Lung (tissue), 12 donors: ENCODE measurements around the gene KDM1B. TPM values are rescaled to one million over a fixed set of nuclear protein-coding genes. Genes with fewer than 3 reads are reported as not detected.

ENCODE experiments used
- ATAC-seq: fragments of 200-7000 bp; cut with Tn5 transposase; one replicate; pipeline ENCODE4 v1.9.1; 2020; ENCODE audit warnings: moderate number of reproducible peaks; ENCODE audit not compliant: insufficient read depth, low FRiP score
- DNase-seq, 3 donors: peaks; one replicate each; pipeline ENCODE4 v3.0.0-alpha.2; 2013 to 2017
- H3K27ac ChIP-seq, 2 donors: one replicate each; pipeline ENCODE4 v1.5.1; 2013; ENCODE audit warnings: mild to moderate bottlenecking in 2 of 2, moderate library complexity in 2 of 2, control low read depth in 1 of 2, inconsistent platforms in 1 of 2, low read depth in 1 of 2, low read length in 1 of 2
- H3K27me3 ChIP-seq, 3 donors: one replicate each; pipeline ENCODE4 v1.5.1; 2013; ENCODE audit warnings: low read length in 2 of 3; ENCODE audit not compliant: control insufficient read depth in 3 of 3, insufficient read depth in 3 of 3
- H3K36me3 ChIP-seq, 4 donors: one replicate each; pipeline ENCODE4 v1.5.1; 2013; ENCODE audit warnings: low read length in 4 of 4, mild to moderate bottlenecking in 1 of 4, moderate library complexity in 1 of 4; ENCODE audit not compliant: control insufficient read depth in 4 of 4, insufficient read depth in 4 of 4
- H3K4me1 ChIP-seq, 5 donors: one replicate each; pipeline ENCODE4 v1.5.1; 2013; ENCODE audit warnings: low read length in 5 of 5, mild to moderate bottlenecking in 2 of 5, moderate library complexity in 1 of 5; ENCODE audit not compliant: control insufficient read depth in 5 of 5, insufficient read depth in 5 of 5
- H3K4me3 ChIP-seq: one replicate; pipeline ENCODE4 v1.5.1; 2013; ENCODE audit warnings: mild to moderate bottlenecking, control low read depth, moderate library complexity
- H3K9ac ChIP-seq, 2 donors: one replicate each; pipeline ENCODE4 v1.5.1; 2013; ENCODE audit warnings: low read length in 2 of 2, control low read depth in 1 of 2; ENCODE audit not compliant: insufficient read depth in 1 of 2
- H3K9me3 ChIP-seq, 4 donors: one replicate each; pipeline ENCODE4 v1.5.1; 2013; ENCODE audit warnings: low read length in 3 of 4, mild to moderate bottlenecking in 1 of 4, moderate library complexity in 1 of 4; ENCODE audit not compliant: control insufficient read depth in 4 of 4, insufficient read depth in 3 of 4
- CTCF ChIP-seq: IDR thresholded peaks from 2 replicates; pipeline ENCODE4 v1.5.1; 2012; ENCODE audit warnings: mild to moderate bottlenecking; ENCODE audit errors: control extremely low read depth, extremely low read depth
- WGBS, 2 donors: extraction: QIAGEN DNeasy Blood & Tissue Kit; methylation state at CpG; one replicate each; pipeline ENCODE4 v1.1.7; 2013; 5-methylcytosine and 5-hydroxymethylcytosine counted together
- polyA plus RNA-seq, 2 donors: library from polyadenylated mRNA; stranded (reverse); fragments of 200-250 nt; gene quantifications; one replicate each; pipeline ENCODE4 v1.2.1, GENCODE V29; 2013
- total RNA-seq, 2 donors: library from RNA; depleted of rRNA in 1 of 2; stranded (reverse); fragments of >200 nt in 1 of 2; gene quantifications; one replicate each; pipeline ENCODE4 v1.2.1, GENCODE V29; 2014 to 2021
- donor health status: control.
- donor health status: control.
- donor health status: Bipolar disorder and iron deficiency.
- donor health status: healthy.
- donor health status: DM: yes; HTN: yes; CAD: no.

KDM1B gene
- total and polyA plus RNA-seq, 4 donors: 4.1 to 26.4 (median 19.6) TPM

- DNase-seq (no peak), ATAC-seq (no peak)
- no peak for TF ChIP-seq CTCF
- Histone ChIP-seq H3K27me3 (no peaks in the 10 kb centered on the region), H3K4me1 (peaks cover 0 to 7% (median 0%) of the 10 kb centered on the region in 5 donors), H3K27ac (no peak overlapping the region), H3K9me3 (no peaks in the 10 kb centered on the region), H3K4me3 (no peak overlapping the region), H3K36me3 (peaks cover 9 to 40% (median 23%) of the 10 kb centered on the region in 4 donors), H3K9ac (no peak overlapping the region)
Measured at GRCh38 chr6:18247002-18247401, 91.8 kb downstream of the KDM1B start.

GRCh38 chr6:18248698-18249097 is 93.5 kb downstream of the KDM1B start:
- Histone ChIP-seq H3K27ac (no peak overlapping the region), H3K4me1 (peaks cover 0 to 1% (median 0%) of the 10 kb centered on the region in 5 donors), H3K36me3 (peaks cover 9 to 30% (median 17%) of the 10 kb centered on the region in 4 donors), H3K9me3 (no peaks in the 10 kb centered on the region), H3K27me3 (no peaks in the 10 kb centered on the region), H3K4me3 (no peak overlapping the region), H3K9ac (no peak overlapping the region)
- ATAC-seq: no peak
- no peak for TF ChIP-seq CTCF
- WGBS, 2 donors: 93 to 96% methylated on average over 2 of the region's 2 CpGs
- DNase-seq: no peak

GRCh38 chr6:18249271-18249670 is 94.0 kb downstream of the KDM1B start:
- Histone ChIP-seq H3K4me3 (no peak overlapping the region), H3K9ac (no peak overlapping the region), H3K9me3 (no peaks in the 10 kb centered on the region), H3K36me3 (peaks cover 9 to 32% (median 19%) of the 10 kb centered on the region in 4 donors), H3K4me1 (no peaks in the 10 kb centered on the region), H3K27ac (no peak overlapping the region), H3K27me3 (no peaks in the 10 kb centered on the region)
- WGBS, 2 donors: 87 to 89% methylated on average over 4 of the region's 4 CpGs
- ATAC-seq: no peak
- TF ChIP-seq CTCF: no peak
- DNase-seq: no peak

- H3K27me3 ChIP-seq: no peaks in the 10 kb centered on the region
- no peak overlapping the region for H3K9ac ChIP-seq
- no peaks in the 10 kb centered on the region for H3K4me1 ChIP-seq
- H3K9me3 ChIP-seq: no peaks in the 10 kb centered on the region
- H3K27ac ChIP-seq: no peak overlapping the region
- H3K4me3 ChIP-seq: no peak overlapping the region
- ATAC-seq (no peak), DNase-seq (no peak)
- WGBS, 2 donors: 90 to 93% methylated on average over 5 of the region's 5 CpGs
- peaks cover 8 to 44% (median 26%) of the 10 kb centered on the region in 4 donors for H3K36me3 ChIP-seq
- TF ChIP-seq CTCF: no peak
Measured at GRCh38 chr6:18253635-18254034, 98.4 kb downstream of the KDM1B start.
